Measurements from ENCODE around the gene SHISA9. TPM values are rescaled to one million over a fixed set of nuclear protein-coding genes. Genes with fewer than 3 reads are reported as not detected.

SHISA9 gene
- total RNA-seq, 6 donors from 2014 or later: 0.13 to 1.7 (median 0.20) TPM; not detected in 2

GRCh38 chr16:12995721-12996372 lies 94.4 kb downstream of the SHISA9 start:
- 63 to 64% methylated on average over 7 of the region's 7 CpGs for WGBS, 2 donors
- DNase-seq: no peak

GRCh38 chr16:12998361-12999085 lies 97.1 kb downstream of the SHISA9 start:
- H3K36me3 ChIP-seq: no peaks in the 10 kb centered on the region
- H3K27me3 ChIP-seq: no peaks in the 10 kb centered on the region
- H3K4me3 ChIP-seq: no peak overlapping the region
- TF ChIP-seq CTCF (IDR thresholded peaks at IDR 0.05) (no peak), EP300 (IDR thresholded peaks at IDR 0.05) (no peak), POLR2AphosphoS5 (IDR thresholded peaks at IDR 0.05) (no peak), POLR2A (IDR thresholded peaks at IDR 0.05) (no peak)
- DNase-seq (no peak), ATAC-seq (ENCODE audit: low FRiP score in 2 of 2) (no peak)
- WGBS, 2 donors: 87 to 90% methylated on average over 7 of the region's 7 CpGs
- no peaks in the 10 kb centered on the region for H3K4me1 ChIP-seq
- no peaks in the 10 kb centered on the region for H3K9me3 ChIP-seq
- H3K27ac ChIP-seq: no peak overlapping the region

More at GRCh38 chr16:12995721-12996372, 94.4 kb downstream of the SHISA9 start:
- no peaks in the 10 kb centered on the region for H3K36me3 ChIP-seq
- H3K4me1 ChIP-seq: no peaks in the 10 kb centered on the region
- no peaks in the 10 kb centered on the region for H3K9me3 ChIP-seq
- H3K27me3 ChIP-seq: no peaks in the 10 kb centered on the region
- no peak overlapping the region for H3K27ac ChIP-seq
- no peak for ATAC-seq (ENCODE audit: low FRiP score in 2 of 2)
- no peak overlapping the region for H3K4me3 ChIP-seq
- no peak for TF ChIP-seq CTCF (IDR thresholded peaks at IDR 0.05)
- no peak for TF ChIP-seq POLR2A (IDR thresholded peaks at IDR 0.05)
- no peak for TF ChIP-seq POLR2AphosphoS5 (IDR thresholded peaks at IDR 0.05)
- no peak for TF ChIP-seq EP300 (IDR thresholded peaks at IDR 0.05)

- ATAC-seq (ENCODE audit: low FRiP score in 2 of 2) (no peak), DNase-seq (no peak)
- Histone ChIP-seq H3K36me3 (no peaks in the 10 kb centered on the region), H3K27ac (no peak overlapping the region), H3K4me1 (no peaks in the 10 kb centered on the region), H3K9me3 (no peaks in the 10 kb centered on the region), H3K27me3 (no peaks in the 10 kb centered on the region), H3K4me3 (no peak overlapping the region)
- TF ChIP-seq EP300 (IDR thresholded peaks at IDR 0.05) (no peak), CTCF (IDR thresholded peaks at IDR 0.05) (no peak), POLR2AphosphoS5 (IDR thresholded peaks at IDR 0.05) (no peak), POLR2A (IDR thresholded peaks at IDR 0.05) (no peak)
- 88 to 90% methylated on average over 3 of the region's 3 CpGs for WGBS, 2 donors
These were observed 98.0 kb downstream of the SHISA9 start for GRCh38 chr16:12999368-12999767.

- H3K4me3 ChIP-seq: no peak overlapping the region
- 84 to 91% methylated on average over 12 of the region's 12 CpGs for WGBS, 2 donors
- no peaks in the 10 kb centered on the region for H3K4me1 ChIP-seq
- DNase-seq (no peak), ATAC-seq (ENCODE audit: low FRiP score in 2 of 2) (no peak)
- no peaks in the 10 kb centered on the region for H3K36me3 ChIP-seq
- TF ChIP-seq POLR2A (IDR thresholded peaks at IDR 0.05) (no peak), EP300 (IDR thresholded peaks at IDR 0.05) (no peak), CTCF (IDR thresholded peaks at IDR 0.05) (no peak), POLR2AphosphoS5 (IDR thresholded peaks at IDR 0.05) (no peak)
- H3K9me3 ChIP-seq: no peaks in the 10 kb centered on the region
- H3K27ac ChIP-seq: no peak overlapping the region
- no peaks in the 10 kb centered on the region for H3K27me3 ChIP-seq
These were observed 104.4 kb downstream of the SHISA9 start for GRCh38 chr16:13005721-13006247.
